Dedifferentiated amniotic fluid mesenchymal stem cell (primary cell): ENCODE data around the gene CCDC13.

Source experiments
- DNase-seq: peaks from one replicate; pipeline ENCODE4 v3.0.0-alpha.2; 2016; ENCODE audit errors: extremely low spot score

Gene CCDC13

GRCh38 chr3:42734263-42734860 is 38.7 kb downstream of the CCDC13 start:
- DNase-seq = no peak

DNA sequence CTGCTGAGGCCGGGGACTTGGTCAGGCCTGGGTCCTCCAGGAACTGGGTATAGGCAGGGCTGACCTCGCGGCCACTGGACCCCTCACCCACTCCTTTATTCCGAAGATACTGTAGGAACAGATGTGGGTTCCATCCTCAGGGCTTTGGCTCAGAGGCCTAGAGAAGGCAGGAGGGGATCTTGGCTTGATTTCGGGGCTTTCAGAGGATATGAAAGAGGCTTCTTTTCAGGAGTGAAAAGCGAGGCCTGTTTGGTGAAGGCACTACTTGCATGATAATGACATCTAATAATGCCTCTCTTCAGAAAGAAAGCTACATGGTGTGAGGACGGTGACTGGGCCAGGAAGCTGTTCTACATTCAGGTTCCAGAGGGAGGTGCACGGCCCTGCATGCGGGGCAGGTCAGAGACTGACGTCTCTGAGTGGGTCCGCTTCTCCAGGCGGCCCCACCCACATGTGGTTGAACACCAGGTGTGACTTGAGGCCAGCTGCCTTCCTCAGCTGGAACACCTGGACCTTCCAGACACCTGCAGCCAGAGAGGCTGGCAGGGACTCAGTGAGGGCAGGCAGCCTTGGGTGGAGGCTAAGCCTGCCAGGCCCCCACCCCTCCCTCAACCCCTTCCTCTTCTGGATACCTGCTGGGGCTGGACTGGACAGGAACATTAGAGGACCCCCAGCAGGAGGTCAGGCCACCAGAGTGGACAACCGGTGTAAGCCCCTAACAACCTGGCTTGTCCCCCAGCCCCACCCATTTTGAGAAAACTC is 39.4 kb downstream of the CCDC13 start:
- no peak for DNase-seq

GRCh38 chr3:42732829-42733459 is 40.1 kb downstream of the CCDC13 start:
- no peak for DNase-seq

GRCh38 chr3:42732196-42732828 is 40.7 kb downstream of the CCDC13 start:
- no peak for DNase-seq

GRCh38 chr3:42731476-42732195 is 41.4 kb downstream of the CCDC13 start:
- no peak for DNase-seq

DNA sequence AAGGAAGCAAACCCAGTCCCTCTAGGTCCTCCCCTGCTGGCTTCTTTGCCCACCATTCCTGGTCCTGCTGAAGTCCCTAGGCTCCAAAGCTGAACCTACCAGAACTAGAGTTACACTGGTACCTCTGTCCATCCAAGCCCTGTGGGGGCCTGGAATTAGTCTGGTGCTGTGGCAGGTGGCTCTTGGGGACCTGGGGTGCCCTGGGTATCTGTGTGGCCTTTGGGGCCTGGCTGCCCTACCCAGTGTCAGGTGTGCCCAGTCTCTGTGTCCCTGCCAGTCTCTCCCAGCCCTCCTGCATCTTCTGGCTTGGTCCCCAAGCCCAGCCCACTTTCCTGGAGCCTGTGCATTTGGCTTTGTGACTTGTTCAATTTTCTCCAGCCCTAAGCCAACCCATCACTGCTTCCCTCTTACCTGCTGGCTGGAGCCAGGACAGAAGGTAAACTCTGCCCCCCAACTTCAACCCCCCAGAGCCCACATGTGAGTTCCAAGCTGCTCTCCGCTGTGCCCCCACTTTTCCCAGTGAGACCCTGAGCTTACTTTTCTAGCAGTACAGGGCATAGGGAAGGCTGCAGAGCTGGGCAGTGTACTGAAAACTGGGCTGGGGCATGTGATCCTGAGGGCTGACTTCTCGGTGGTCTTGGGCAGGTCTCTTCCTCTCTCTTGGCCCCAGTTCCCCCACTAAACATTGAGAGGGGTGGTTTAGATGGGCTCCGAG is 42.2 kb downstream of the CCDC13 start:
- DNase-seq = no peak

GRCh38 chr3:42730294-42730693 is 42.8 kb downstream of the CCDC13 start:
- no peak for DNase-seq

GRCh38 chr3:42729404-42730145 is 43.5 kb downstream of the CCDC13 start:
- no peak for DNase-seq

DNA sequence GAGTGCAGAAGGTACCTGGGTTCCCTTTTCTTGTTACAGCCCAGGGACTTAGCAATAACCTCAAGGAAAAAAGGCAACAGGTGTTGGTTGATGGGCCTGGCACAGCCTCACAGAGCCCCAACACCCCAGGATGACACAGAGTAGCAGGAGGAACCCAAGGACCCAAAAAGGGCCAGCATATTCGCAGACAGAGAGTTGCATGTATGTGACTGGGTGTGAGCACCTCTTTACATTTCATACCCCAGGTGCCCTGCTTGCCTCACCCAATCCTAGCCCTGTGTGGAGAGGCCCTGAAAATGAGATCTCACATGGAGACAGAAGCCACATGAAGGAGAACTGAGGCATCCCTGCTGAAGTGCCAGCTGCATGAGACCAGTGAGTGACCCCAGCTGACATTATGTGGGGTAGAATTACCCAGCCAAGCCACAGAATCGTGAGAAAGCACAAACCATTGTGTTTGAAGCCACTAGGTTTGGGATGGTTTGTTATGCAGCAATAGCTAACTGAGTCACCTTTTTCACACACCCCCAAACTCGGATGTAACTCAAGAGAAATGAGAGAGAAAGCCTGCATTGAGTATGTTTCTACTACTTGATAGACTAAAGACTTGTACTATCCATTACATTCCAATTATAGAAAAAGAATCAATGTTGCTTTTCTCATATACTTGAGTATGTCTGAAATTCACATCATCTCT is 44.2 kb downstream of the CCDC13 start:
- DNase-seq = no peak

DNA sequence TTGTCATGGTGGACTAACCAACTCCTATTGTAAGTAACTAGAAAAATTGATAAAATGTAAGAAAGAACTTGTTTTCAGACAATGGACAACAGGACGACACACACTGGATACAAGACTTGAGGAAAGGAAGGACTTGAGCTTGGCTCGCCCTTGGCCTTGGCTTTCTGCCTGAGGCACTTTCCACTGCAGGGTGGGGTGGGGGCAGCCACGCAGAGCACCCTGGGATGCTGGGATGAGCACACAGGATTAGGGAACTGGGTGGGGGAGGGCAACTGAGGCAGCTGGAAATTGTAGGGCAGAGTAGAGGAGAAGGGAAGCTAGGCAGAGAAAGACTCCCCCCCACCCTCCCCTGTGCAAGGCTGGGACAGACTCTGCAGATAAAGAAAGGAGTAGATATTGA is 45.0 kb downstream of the CCDC13 start:
- no peak for DNase-seq

DNA sequence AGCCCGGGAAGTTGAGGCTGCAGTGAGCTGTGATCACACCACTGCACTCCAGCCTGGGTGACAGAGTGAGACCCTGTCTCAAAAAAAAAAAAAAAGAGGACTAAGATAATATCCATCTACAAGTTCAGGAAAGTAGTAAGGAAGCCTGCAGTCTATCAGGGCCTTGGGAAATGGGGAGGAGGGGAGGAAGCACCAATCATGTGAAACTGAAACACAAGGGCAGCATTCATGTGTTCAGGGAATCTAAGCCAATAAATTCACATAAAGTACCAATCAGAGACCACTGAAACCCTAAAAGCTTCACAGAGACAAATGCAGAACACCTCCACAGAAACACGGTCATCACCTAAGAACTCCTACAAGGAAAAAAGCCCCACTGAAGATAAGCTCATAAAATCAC is 47.6 kb downstream of the CCDC13 start:
- no peak for DNase-seq

DNA sequence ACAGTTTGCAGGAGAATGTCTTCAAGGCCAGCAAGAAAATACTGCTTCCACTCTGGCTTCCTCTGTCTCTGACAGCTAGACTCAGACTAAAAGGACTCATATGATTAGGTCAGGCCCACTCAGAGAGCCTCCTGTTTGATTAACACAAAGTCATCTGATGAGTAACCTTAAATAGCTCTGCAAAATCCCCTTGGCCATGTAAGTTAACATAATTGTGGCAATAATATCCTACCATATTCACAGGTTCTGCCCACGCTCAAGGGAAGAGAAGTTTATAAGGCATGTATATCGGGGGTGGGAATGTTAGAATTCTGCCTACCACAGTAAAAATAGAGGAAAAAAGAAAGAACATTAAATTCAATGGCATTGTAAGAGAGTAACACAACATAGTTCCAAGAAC is 49.8 kb downstream of the CCDC13 start:
- DNase-seq = no peak
